Measurements from ENCODE around the gene MTMR12.

DNA sequence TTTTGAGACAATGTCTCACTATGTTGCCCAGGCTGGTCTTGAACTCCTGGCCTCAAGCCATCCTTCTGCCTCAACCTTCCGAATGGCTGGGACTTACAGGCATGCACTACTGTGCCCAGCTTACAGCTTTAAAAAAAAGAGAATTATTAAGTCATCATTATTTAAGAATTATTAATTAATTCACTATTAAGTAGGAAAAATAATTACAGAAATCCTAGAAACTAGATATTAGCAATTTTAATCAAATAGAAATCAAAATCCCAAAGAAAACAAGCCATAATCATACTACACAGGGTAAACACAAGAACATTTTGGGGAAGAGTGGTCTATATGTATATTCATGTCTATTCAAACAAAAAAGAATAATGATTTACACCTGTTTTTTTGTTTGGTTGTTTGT is 19.6 kb upstream of the MTMR12 start:
- TF ChIP-seq POLR2AphosphoS5 (IDR thresholded peaks at IDR 0.05; ENCODE audit: borderline replicate concordance, low read depth, low read length) (no peak), EZH2 (IDR thresholded peaks at IDR 0.05) (no peak)

Data from SK-N-MC (cell line).